ENCODE measurements around the gene NDST1. TPM values are rescaled to one million over a fixed set of nuclear protein-coding genes. Genes with fewer than 3 reads are reported as not detected.
"Not testable (repeated sequence)": the region's sequence is repeated elsewhere in the genome, so short reads cannot be mapped to it uniquely, and the experiment has no call there.

Gene NDST1
- total RNA-seq = 73.7 and 105 TPM in 2 replicates
- polyA plus RNA-seq (2012) = 353 TPM

DNA sequence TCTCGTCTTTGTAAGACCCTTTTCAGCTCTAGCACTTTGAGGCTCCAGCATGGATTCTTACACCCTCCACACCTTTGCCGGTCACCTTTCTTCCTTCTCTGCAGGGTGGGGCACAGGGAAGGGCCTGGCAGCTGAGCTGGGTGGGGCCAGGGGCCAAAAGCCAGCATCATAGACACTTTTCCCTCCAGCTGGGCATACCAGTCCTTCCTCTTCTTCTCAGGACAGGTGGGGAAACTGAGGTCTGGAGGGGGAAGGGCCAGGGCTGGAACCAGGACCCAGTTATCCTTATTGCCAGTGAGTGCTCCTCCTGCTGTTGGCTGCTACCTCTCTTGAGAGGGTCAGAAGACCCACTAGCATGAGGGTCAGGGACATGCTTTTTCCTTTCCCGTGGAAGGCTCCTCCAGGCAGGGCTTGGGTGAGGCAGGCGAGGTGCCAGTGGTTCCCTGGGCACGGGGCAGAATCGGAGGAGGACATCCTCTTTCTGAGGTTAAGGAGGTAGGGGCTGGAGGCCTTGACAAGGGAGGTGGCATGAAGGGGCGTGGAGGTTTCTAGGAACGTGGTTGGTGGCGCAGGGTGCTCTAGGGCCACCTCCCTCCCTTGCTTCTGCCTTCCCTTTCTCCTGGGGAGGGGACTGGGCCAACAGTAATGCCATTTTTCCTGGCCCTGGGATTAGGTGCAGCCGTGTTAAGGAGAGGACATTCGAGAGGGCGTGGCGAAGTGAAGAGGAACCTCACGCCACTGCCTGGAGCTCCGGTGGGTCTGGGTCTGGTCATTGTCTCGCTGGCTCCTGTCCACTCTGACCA is at the start of gene NDST1:
Gene NDST1 (plus strand): TSS at position 658 of the 803 bp plus-strand sequence. CDS start 13,124 bp downstream, outside the sequence.
- DNase-seq (ENCODE audit: low read depth) = no peak

- peak; percentile 69 for DNase-seq (ENCODE audit: low read depth)
Measured at GRCh38 chr5:150458802-150459557, 49.0 kb upstream of the NDST1 start.

GRCh38 chr5:150460781-150461180 is 47.1 kb upstream of the NDST1 start:
- no peak for DNase-seq (ENCODE audit: low read depth)

GRCh38 chr5:150461231-150461630 is 46.7 kb upstream of the NDST1 start:
- DNase-seq (ENCODE audit: low read depth) = no peak

DNA sequence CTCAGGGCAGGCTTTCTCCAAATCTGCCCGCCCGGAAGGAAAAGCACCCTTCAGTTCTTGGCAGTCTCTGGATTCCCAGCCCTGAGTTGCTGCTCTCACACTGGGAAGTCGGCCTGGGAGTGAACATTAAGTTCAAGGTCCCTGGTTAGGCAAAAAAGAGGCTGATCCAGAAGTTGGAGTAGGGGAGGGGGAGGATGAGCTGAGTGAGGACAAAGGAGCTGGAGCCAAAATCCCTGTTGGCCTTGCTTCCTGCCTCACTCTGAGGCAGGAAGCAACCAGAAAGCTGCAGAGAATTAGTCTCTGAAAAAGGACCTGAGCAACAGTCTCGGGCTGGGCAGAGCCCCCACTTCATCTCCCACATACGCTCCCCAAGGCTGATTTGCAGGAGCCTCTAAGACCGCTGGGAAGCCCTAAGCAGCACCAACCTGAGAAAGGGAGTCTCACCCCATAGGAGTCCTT is 43.3 kb upstream of the NDST1 start:
- no peak for DNase-seq (ENCODE audit: low read depth)

- no peak for DNase-seq (ENCODE audit: low read depth)
Measured at GRCh38 chr5:150465927-150466326, 42.0 kb upstream of the NDST1 start.

DNA sequence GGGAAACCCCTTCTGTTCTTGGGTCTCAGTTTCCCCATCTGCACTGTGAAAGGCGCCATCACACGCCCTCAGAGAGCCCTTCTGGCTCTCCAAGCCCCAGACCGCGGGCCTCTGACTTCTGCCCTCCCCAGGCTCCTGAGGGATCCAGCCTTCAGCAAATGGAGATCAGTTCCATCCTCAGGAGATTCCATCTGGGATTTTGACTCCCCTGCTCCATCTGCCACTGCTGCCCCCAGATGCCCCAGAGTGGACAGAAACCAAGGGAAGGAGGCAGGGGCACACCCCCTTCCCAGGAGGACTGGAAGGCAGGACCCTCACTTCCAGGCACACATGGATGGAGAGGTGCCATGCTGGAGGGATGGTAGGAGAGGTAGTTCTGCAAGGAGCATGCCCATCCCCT is 39.7 kb upstream of the NDST1 start:
- no peak for DNase-seq (ENCODE audit: low read depth)

GRCh38 chr5:150469718-150470469 is 38.0 kb upstream of the NDST1 start:
- DNase-seq (ENCODE audit: low read depth) = peak; percentile 93

DNA sequence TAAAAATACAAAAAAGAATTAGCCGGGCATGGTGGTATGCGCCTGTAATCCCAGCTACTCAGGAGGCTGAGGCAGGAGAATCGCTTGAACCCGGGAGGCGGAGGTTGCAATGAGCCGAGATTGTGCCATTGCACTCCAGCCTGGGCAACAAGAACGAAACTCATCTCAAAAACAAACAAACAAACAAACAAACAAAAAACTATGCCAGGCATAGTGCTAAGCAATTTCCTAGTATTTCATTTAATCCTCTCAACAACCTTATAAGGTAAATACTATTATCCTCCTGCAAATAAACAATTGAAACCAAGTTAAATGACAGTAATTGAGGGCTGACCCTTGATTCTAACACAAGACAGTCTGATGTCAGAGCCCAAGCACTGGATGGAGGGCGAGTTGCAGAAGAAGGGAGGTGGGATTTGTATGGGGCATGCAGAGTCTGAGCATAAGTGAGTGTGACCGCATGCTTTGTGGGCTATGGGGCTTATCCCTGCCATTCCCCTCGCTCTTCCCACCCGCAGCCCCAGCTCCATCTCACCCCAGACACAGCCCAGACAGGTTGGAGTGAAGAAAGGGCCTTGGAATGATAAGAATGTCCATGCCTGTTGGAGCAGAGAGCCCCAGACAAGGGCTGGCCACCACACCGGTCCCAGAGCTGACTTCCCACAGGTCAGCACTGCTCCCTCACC is 34.1 kb upstream of the NDST1 start:
- peak; percentile 36 for DNase-seq (ENCODE audit: low read depth)

- not testable (repeated sequence) for DNase-seq (ENCODE audit: low read depth)
Measured at GRCh38 chr5:150476568-150476967, 31.4 kb upstream of the NDST1 start.

- no peak for DNase-seq (ENCODE audit: low read depth)
Measured at GRCh38 chr5:150479416-150479815, 28.5 kb upstream of the NDST1 start.

GRCh38 chr5:150481708-150481965 is 26.3 kb upstream of the NDST1 start:
- DNase-seq (ENCODE audit: low read depth) = no peak

- no peak for DNase-seq (ENCODE audit: low read depth)
Measured at GRCh38 chr5:150481972-150482406, 25.9 kb upstream of the NDST1 start.

GRCh38 chr5:150484964-150485692 is 22.8 kb upstream of the NDST1 start:
- DNase-seq (ENCODE audit: low read depth) = no peak

DNA sequence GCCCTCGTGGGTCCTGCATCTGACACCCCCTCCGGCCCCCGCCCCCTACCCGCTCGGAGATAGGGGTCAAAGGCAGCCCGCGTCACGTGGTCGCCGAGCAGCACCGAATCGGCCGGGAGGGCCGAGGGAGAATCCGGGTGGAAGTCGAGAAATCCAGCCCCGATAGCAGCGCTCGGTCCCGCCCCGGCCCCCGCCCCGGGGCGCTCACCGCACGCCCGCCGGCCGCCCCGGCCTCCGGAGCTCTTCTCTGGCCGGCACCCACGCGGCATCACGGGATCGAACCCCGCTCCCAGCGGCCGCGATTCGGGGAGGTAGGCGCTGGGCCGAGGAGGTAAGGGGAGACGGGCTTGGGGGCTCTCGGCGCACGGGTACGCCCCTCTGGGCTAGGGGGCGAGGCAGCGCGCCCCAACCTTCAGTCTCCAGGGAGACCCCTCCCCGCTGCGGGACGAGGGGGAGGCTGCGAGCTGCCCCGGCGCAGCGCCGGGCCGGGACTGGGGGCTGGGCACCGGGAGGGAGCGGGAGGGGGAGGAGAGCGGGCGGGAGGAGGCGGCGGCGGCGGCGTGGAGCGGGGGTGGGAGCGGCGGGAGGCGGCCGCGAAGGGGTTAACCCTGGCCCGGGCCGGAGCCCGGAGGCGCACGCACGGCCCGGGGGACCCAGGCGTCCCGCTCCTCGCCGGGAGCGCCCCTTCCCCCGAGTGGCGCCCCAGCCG is 22.1 kb upstream of the NDST1 start:
- DNase-seq (ENCODE audit: low read depth) = peak; percentile 66

DNA sequence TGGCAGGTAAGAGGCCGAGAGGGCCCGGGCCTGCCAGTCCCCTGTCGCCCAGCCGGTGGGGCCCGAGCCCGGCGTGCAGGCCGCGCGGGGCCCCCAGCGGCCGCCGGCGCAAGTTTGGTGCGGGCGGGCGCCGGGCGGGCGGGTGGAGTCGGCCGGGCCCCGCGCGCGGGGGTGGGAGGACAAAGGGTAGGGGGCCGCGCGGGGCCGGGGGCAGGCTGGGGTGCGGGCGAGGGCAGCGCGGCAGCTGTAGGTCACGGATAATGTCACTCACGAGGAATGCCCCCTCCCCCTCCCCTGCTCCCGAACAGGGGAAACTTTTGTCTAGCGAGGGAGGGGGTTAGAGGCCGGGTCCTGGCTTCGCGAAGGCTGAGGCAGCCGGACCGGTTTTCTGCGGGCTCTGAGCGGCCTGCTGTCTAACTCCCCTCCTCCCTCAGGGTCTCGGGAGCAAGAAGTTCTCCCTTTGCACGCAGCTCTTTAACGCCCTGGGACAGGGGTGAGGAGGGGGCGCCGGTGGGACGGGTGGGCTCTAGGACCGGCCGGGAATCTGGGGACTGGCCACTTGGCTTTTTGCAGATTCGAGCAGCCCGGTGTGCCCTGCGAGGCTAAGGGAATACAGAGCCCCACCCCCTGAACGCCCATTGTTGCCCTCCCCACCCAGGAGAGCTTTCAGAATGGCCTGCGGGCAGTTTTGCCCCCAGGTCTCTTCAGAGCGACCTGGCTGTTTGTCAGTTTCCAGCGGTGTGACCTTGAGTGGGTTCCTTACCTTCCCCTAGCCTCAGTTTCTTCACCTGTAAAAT is 21.3 kb upstream of the NDST1 start:
- DNase-seq (ENCODE audit: low read depth) = peak; percentile 82

DNA sequence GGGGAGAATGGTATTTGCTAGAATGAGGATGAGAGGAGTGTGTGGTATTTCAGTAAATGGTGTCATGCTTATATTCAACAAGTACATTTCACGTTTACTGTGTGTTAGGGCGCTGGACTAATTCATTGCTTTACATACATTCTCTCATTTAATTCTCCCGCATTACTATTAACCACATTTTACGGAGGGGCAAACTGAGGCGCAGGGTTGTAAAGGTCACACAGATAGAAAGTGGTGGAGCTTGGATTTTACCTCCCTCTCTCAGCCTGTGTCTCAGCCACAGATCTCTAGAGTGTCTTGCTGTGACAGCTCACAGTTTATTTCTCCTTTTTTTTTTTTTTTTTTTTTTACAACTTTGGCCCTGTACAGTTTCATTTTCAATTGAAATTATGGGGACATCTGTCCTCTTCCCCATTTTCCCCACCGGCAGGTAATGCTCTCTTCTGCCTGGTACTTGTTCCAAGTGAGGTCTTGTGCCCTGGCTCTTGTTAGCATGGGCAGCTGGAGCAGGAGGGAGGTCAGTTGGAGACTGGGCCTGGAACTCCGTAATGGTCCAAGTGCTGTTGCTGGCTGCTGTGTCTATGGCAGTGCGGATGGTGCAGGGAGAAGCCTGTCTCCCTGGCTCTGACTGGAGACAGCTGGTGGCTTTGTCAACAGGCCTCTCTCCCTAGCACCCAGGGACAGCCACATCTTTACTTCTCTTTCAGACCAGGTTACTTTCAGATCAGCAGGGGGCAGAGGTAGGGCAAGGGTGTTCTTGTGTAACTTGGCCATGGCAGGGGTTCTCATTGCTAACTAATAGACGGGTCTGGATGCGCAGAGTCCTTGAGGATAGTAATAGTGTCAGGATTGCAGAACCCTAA is 20.5 kb upstream of the NDST1 start:
- peak; percentile 81 for DNase-seq (ENCODE audit: low read depth)
